Tongue (tissue), 2 donors: ENCODE results near the gene GJB2. TPM values are rescaled to one million over a fixed set of nuclear protein-coding genes. Genes with fewer than 3 reads are reported as not detected.
"Not testable (repeated sequence)": the region's sequence is repeated elsewhere in the genome, so short reads cannot be mapped to it uniquely, and the experiment has no call there.

Experiments used
- DNase-seq: peaks from one replicate; pipeline ENCODE4 v3.0.0-alpha.2; 2015
- total RNA-seq: library from RNA; depleted of rRNA; stranded (reverse); fragments of >200 nt; gene quantifications from one replicate; pipeline ENCODE4 v1.2.3, GENCODE V29; 2014

Gene GJB2
- total RNA-seq, 1 donor from 2014 or later: 21.2 TPM

DNA sequence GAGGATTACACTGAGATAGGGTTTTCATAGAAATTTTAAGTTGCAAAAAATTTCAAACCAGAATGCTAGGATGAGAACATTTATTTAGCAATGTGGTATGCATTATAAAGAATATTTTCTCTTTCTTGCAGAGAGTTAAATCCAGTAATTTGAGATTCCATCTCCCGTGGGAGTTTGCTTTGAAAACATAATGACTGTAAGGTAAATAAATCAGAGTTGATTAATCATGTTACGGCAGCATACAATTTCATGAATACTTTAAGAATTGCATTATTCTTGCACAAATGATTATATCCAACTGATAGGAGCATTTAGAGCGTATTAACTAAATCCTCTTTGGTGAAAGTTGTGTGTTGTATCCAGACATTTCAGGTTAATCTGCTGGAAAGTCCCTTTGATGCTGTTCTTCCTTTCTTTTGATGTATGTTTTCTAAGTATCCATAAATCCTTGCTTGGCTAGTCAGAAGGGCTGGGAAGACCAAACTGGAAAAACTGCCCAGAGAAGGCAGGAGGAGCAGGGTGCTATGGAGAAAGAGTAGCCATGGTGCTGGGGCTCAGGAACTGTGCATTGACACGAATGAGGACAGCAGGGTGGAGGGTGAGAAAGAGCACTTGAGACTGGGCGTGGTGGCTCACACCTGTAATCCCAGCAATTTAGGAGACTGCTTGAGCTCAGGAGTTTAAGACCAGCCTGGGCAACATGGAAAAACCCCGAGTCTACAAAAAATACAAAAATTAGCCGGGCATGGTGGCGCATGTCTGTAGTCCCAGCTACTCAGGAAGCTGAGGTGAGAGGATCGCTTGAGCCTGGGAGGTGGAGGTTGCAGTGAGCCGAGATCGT lies 27.1 kb downstream of the GJB2 start:
- DNase-seq: no peak

DNA sequence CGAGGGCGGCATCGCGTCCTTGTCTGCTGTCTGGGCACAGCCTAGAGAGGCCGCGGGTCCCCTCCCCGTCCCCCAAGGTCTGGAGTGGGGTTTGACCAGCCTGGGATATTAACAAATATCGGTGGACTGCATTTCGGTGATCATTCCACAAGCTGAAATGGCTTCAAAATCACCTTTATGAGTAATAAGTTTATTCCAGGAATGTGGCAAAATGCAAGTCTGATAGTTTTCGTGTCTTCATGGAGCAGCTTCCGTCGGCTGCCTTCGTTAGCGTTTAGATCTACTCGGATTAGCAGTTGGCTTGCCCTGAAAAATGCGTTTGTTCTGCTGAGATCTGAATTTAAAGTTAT lies 30.8 kb downstream of the GJB2 start:
- DNase-seq: peak; percentile 12

DNA sequence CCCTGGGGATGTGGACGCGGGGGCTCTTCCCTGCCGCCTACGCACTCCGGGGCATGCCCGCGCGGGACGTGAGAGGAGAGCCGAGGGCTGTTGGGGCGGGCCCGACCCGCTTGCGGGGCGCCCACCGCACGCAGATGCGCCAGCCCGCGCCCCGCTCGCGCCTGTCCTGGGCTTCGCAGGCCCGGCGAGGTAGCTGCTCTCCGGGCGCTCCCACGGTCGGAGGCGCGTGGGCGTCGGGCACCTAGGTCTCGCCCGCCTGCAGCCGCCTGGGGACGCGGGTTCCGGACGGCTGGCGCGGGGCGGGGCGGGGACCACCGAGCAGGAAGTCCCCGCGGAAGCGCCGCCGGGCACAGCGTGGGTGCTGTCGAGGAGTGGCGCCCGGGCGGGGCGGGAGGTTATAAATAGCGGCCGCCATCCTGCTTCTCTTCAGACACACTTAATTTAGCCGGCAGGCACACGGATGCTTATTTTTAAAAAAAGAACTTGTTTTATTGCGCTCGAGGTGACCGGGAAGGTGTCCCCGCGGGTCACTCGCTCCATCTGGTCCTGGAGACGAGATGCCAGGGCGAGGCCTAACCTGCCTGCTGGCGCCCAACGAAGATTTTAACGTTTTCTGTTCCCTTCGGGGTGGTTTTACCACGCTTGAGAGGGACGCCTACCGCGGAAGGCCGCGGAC lies 31.3 kb downstream of the GJB2 start:
- DNase-seq: peak; percentile 36

DNA sequence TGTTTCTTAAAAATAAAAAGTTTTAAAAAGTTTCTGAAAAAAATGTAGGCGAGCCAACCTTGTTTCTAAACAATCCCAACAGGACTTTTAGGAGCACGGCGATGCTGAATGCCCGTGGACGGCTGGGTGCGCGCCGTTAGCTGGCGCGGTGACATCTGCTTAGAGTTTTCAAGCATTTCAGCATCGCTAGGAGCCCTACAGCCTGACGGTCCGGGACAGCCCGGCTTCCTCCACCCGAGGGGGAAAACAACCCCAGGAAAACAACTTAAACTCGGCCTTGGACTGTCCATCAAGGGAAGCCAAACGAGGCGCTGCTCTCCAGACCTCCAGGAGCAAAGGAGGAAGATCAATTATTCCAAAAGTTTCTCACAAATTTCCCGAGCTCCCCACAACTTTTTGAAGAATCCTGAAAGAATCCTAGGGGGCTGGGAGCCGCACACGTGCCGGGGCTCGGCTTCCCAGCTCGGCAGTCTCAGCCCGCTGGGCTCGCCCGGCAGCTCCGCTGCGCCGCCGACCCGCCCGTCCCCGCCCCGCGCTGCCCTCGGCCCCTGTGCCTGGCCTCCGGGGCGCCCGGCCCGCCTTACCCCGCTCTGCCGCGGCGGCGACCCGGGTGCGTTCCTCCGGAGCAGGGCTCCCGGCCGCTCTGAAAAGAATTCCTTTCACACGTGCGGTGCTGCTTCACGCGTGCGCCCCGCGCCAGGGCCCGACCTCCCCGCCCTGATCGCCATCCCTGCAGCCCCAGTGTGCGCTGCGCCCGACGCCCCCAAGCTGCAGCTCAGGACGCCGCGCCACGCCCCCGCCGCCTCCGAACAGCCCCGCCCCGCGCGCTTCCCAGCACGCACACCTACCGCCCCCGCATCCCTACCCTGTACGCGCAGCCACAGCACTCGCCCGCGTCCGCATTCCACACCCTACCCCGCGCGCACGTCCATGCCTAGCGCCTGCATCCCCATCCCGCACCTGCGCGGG lies 32.1 kb downstream of the GJB2 start, which contains the start of gene GJA3:
GJA3 (minus strand) TSS at position 747 of the 969 bp plus-strand sequence. CDS start 17,764 bp downstream, outside the sequence.
- DNase-seq: peak; percentile 44

DNA sequence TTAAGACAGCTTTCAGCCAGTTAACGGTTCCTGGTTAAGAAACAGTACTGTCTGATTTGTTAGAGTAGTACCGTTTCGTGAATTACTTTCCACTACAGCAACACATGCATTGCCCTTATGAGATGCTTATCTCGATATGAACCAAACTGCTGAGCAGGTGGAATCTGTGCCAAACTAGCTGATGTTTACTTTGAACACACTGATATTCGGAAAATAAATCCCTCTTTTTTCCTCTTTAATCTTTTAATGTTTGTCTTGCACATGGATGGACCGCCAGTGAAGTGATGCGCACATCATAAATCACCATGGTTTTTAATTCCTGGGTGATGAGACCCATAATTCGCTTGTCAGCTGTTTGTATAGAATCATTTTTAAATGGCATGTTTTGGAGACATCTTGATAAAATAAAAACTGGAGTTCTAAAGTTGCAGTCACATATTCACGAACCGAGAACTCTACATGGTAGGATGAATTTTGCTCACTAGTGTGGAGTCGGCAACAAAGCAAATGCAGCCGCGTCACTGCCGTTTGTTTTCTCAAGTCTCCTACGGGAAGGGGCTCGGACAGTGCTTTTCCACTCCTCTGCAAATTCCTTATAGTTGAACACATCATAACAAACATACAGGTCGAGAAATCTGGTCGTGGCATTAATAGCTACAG lies 33.0 kb downstream of the GJB2 start:
- DNase-seq: peak; percentile 36

DNA sequence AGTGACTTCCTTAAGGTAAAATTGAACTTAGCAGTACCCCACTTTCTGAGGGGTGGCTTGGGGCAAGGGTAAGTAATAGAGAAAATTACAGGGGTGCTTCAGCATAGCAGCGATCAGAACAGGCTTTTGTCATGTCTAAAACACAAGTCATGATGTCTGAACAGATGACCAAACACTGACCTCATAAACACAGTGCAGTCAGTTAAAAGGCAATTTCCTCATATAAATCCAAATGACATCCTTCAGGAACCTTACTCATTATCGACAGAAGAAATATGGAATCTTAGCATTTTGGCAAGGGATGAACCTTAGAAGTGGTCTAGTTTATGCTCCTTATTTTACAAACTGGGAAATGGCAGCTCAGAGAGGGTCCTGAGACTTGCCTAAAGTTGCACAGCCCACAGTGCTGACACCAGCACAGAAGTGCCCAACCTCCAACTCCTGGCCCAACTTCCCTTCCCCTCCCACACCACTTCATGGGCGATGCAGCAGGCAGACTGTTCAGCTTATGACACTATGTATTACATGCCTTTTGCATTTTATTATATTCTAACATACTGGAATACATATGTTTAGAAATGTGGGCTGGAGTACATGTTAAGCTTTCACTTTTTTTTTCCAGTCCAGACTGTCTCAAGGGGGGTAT lies 35.5 kb downstream of the GJB2 start:
- no peak for DNase-seq

DNA sequence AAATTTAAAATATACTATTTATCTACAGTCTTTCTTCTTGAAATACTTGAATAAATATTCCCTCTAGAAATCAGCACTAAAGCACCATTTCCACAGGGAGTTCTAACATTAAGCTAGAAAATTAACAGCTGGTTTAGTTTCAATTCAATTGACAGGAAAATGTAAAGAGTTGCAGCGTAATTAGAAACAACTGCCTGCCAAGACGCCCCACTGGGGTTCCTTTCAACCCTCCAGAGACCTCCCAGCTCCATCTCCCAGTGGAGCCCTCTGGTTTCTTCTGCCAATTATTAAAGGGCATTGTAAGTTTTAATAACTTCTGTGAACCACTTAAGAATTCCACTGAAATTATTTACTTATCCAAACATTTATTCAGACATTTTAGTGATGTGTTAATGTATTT lies 36.0 kb downstream of the GJB2 start:
- DNase-seq: no peak

DNA sequence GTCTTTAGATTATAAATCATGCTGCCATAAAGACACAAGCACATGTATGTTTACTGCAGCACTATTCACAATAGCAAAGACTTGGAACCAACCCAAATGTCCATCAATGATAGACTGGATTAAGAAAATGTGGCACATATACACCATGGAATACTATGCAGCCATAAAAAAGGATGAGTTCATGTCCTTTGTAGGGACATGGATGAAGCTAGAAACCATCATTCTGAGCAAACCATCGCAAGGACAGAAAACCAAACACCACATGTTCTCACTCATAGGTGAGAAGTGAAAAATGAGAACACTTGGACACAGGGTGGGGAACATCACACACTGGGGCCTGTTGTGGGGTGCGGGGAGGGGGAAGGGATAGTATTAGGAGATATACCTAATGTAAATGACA lies 39.4 kb downstream of the GJB2 start:
- DNase-seq: not testable (repeated sequence)

DNA sequence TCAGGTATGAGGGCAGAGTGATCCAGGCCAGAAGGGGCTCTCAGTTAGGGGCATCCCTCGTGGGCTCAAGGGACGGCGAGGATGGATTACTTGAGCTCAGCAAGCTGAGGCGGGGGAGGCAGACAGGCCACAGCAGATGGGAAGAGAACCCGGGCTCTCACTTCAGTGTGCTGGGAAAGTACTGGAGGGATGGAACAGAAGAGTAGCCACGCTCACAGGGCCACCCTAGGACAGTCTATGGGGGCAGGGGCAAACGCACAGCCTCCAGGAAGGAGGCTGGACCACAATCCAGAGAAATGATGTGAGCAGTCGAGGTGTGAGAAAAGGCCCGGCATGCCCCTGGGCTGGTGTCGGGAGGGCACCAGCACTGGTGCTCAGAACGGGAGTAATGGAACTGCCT lies 41.1 kb downstream of the GJB2 start:
- no peak for DNase-seq

DNA sequence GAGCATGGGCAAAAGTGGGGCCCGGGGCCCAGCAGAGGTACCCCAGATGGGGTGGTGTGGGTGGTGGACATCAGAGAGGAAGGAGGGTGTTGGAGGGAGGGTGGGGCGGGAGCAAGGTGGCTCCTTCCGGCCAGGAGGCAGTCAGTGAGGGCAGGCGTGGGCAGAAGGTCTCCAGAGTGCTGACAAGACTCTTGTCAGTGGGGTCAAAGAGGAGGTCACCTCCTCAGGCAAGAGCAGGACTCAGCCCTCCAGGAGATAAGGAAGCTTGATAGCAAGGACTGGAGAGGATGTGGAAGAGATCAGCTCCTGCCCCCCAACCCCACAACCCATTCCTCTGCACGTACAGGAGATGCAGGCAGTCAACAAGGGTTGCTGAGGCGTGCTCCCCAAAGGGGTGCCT lies 41.7 kb downstream of the GJB2 start:
- DNase-seq: no peak

DNA sequence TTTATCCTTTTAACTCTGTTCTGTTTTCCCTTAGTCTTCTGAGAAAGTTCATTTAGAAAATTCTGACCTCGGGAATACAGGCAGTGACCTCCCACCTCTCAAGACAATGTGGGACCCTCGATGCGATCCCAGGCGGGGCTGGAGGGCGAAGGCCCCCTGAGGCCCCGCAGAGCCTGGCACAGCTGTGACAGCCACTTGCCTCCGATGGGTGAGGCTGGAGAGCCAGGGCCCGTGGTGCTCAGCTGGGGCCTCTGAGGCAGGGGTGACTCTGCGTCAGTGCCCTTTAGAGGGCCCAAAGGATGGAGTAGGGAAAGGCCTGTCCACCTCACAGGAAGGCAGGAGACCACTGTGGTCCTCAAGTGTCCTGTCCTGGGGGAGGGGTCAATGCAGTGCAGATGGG lies 42.2 kb downstream of the GJB2 start:
- no peak for DNase-seq

DNA sequence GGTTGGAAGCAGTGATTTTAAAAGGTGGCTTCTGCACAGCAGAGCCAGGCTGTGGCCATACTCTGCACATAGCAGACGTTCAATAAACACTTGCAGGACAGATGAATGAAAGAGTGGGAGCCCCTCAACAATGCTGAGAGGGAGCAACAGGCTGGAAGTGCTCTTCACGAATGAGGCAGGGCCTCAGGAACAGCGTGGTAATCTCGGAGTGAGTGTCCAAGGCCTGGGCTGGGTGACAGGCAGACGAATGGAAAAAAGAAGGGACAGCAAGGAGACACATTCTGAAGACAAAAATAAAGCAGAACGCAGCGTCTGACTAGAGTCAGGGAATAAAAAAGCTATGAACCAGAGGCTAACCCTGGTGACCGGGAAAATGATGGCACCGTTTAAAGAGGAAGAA lies 43.0 kb downstream of the GJB2 start:
- DNase-seq: no peak

DNA sequence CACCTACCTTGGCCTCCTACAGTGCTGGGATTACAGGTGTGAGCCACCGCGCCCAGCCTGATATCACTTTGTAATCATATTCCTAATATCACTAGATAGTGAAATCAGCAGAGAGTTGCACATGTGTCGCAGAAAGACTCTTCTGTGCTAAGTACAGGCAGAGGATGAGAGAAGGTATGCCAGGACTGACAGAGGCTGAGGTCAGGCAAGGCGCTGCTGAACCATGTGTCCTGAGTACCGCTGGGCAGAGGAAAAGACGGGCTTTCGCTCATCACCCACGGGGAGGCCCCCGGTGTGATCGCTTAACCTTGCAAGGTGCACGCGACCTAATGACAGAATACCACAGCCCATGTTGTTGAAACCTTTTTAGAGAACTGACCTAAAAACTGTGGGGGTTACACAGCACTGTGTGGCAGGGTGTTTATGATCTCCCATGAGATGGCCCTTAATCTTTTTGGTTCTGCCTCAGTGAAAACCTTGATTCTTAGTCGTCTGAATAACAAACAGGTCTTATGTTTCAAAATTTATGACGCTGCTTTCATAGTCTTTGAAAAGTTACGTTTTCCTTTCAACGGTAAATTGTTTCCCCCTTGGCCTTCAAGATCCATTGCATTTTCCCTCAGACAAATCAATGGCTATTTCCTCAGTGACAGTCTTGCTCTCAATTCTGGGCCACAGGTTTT lies 44.1 kb downstream of the GJB2 start:
- no peak for DNase-seq

DNA sequence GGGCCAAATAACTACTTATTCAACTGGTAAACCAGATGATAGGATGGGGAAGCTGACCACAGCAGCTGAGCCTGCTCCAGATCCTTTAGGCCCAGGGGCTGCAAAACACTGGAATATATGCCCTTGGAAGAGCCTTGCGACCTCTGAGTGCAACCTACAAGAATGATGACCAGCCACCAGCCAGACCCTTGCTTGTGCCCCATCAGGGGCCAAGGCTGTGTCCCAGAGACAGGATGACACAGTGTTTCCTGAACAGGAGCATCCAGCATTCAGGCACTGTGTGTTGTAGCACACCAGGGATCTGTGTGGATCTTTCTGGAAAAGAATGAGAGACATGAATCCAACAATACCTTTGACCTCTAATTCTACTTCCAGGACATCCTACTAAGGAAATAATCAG lies 46.4 kb downstream of the GJB2 start:
- DNase-seq: no peak

DNA sequence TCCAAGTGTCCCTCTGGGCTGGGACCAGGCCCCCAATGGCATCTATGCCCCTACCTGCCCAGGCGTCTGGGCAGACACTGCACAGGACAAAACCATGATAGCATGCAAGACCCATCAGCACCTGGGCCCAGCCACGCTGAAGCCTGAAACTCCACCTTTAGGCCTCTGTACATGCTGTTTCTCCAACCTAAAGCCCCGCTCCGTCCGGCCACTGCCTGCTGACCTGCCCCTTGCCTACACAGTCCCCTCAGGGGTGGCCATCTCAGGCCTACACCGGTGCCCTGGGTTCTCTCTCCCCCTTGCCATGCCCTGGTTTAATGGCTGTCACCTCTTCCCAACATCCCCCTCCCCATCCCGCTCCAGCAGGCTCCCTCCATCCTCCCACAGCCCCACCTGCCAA lies 47.2 kb downstream of the GJB2 start:
- DNase-seq: no peak

DNA sequence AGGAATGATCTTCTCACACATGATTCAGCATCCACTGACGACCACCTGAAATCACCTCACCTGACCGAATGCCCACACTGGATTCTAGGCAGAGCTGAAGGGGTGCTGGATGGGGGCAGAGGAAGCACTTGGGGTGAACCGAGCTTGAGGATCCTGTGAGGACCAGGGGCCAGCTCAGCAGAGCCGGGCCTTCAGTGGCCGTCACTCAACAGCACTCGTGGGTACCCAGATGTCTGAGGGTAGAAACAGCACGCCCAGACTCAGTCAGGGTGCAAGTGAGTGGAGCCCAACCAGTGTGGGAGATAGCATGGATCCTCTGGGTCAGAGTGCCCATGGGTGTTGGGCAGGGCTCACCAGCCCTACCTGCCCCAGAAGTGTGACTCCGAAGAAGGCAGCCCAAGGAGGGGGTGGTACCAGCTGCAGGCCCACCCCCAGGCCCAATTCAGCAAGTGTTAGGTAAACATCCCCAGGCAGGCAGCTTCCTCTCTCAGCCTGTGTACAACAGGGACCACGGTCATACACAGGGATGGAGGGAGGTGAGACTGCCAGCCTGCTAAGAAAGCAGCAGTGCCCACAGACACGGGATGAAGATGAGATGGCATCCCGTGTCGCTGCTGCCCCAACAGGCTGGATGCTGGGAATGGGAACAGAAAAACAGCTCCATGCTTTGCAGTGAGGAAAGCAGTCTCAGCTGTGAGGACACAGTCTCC lies 48.4 kb downstream of the GJB2 start:
- no peak for DNase-seq

DNA sequence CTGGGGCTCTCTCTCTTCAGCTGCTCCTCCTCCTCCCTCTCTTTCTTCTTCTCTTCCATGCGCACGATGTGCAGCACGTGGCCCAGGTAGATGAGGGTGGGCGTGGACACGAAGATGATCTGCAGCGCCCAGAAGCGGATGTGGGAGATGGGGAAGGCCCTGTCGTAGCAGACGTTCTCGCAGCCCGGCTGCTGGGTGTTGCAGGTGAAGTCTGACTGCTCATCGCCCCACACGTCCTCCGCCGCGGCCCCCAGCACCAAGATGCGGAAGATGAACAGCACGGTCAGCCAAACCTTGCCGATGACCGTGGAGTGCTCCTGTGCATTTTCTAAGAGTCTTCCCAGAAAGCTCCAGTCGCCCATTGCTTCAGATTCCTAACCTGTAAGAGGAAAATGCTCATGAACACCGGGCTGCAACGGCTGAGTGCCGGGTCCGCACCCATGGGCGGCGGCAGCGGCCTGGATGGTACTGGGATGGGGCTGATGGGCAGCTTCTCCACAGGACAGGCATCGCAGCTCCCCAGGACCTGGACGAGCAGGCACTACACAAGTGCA lies 49.7 kb downstream of the GJB2 start:
- no peak for DNase-seq

DNA sequence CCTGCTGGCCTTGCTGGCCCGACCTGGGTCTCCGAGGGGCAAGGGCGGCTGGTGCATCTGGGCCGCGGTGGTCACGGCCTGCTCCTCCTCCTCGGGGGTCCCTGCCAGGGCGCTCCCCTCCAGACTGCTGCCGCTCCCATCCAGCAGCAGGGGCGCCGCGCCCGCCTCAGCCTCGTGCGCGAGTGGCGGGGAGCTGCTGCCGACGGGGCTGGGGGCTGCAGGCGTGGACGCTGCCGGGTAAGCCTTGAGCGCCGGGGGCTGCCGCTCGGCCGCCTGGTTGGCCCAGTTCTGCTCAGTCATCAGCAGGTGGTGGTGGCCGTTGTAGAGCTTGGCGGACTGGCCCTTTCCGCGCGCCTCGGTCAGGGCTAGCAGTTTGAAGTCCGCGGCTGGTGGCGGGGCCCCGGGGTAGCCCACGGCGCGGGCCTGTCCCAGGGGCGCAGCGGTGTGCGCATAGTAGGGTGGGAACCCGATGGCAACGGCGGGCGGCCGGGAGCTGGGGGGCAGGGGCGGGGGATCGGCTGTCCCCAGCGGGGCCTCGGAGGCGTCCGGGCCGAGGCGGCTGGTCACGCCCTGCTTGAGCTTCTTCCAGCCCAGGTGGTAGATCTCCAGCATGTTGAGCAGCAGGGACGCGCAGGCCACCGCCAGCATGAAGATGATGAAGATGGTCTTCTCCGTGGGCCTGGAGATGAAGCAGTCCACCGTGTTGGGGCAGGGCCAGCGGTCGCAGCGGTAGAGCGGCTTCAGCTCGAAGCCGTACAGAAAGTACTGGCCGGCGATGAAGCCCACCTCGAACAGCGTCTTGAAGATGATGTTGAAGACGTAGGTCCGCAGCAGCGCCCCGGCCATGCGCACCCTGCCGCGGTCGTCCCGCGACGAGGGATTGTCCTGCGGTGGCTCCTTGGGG lies 50.5 kb downstream of the GJB2 start:
- DNase-seq: no peak
